GM19351 (cell line): ENCODE data around the gene SP2.

Source experiments
- ATAC-seq: cut with Tn5 transposase; IDR thresholded peaks from one replicate; pipeline ENCODE4 v1.9.1; 2021; ENCODE audit warnings: mild to moderate bottlenecking, moderate library complexity; ENCODE audit not compliant: unreplicated experiment

The SP2 gene

DNA sequence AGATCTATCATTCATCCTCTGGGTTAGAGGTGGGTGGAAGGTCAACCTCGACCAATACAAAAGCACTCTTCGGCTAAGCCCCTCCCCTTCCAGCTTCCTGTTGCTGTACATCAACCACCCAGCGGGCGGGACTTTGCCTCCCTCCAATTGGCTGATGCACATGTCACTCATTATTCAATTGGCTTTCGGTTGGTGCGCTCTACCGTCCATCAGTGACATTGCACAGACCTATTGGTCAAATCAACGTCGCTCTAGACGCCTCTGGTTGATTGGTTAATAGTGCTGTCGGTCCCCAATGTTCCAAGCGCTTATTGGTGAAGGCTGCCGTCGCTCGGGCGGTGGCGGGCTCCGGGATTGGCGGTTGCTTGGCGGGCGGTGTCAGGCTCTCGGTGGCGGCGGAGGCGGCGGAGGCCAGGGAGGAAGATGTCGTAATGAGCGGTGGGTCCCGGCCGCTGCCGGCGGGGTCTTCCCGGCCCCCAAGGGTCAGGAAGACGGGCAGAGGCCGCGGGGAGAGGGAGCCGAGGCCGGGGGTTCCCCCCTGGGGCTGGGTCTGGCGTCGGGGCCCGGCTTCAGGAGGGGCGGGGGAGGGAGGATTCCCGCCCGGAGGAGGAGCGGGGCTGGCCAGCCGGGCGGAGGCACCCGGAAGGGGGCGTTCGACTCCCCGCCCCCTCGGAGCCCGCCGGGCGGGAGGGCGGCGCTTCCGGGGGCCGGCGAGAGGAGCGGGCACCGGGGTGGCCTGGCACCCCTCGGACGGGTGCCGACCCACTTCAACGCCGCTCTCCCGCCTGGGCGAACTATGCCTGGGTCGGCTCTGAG is at the start of gene SP2:
Gene SP2 (plus strand): TSS at position 381 of the 816 bp plus-strand sequence. CDS start 51 bp downstream, at position 432.
- ATAC-seq = peak; percentile 88

DNA sequence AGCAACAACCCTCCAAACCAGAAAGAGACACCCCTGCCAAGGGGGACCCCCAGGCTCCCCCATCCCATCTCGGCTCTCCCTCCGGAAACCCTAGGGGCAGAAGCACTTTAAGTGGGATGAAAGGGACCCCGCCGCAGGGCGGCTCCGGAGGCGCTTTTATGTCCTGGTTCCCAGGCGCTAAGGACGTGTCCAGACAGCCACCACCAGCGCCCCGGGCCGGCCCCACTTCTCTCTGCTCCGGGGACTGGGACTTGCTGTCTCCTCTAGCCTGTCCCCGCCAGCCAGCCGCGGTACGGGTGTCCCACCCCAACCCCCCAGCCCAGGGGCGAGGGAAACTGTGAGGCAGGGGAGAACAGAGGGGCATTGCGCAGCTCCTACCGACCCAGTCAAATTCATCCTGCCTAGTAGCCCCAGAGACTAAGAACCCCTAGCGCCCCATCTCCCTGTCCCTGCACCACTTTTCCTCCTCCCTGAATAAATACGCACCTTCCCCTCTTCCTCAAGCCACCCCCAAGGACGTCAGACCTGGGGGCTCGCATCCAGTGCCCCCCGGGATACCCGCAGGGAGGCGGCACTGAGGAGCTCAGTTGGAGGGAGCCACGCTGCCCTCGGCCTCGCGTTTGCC is 49.2 kb upstream of the SP2 start:
- no peak for ATAC-seq

DNA sequence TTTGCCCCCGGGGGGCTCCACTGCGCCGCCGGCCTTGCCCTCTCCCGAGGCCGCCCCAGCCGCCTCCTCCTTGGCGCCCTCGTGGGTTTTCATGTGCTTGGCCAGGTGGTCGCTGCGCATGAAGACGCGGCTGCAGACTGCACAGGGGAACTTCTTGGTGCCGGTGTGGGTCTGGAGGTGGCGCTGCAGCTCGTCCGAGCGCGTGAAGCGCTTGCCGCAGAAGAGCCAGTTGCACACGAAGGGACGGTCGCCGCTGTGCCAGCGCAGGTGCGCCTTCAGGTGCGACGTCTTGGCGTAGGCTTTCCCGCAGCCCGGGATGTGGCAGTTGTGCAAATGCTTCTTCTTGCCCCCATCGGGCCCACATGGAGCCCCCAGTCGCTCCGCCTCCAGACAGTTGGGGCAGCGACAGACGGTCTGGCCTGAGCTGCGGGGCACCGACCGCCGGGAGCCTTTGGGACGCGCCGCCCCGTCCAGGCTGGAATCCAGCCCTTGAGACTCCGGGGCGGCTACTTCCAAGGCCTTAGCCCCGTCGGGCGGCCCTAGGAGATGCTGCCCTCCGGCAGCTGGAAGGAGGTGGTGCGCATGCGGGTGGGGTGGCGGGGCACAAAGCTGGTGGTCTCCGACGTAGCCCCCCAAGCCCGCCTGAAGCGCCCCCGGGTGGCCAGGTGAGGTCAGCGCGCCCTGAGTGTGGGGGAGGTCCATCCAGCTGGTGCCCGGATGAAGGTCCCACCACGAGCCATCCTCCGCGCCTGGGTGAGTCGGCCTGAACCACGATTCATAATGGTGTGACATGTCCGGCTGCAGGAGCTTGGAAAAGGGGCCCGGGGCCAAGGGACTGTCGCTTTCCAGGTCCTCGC is 48.5 kb upstream of the SP2 start:
- no peak for ATAC-seq

DNA sequence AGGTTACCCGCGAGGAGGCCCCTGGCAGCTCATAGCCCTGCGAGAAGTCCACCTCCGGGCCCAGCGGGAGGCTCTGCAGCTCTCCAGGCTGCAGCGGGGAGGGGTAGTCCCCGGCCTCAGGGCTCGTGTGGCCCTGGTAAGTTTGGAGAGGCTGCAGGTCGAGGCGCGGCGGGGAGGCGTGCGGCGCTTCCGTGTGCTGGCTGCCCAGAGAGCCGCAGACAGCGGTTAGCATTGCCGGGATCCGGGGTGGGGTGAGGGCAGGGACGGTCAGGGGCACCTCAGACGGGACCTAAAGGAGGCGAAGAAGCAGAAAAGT is 47.9 kb upstream of the SP2 start:
- no peak for ATAC-seq

DNA sequence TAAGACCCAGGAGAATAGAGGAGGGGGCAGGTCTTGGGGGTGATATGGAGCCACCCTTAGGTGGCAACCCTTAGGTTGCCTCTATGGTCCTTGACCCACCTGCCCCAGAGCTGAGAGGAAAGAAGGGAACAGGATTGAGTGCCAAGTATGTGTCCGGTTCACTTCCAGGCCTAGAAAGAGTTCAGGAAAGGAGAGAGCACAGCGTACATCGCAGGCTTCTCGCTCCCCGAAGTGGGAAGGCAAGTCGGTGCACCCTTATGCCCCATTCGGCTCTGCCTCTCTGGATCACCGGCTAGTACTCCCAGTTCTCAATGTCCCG is 45.7 kb upstream of the SP2 start:
- no peak for ATAC-seq

DNA sequence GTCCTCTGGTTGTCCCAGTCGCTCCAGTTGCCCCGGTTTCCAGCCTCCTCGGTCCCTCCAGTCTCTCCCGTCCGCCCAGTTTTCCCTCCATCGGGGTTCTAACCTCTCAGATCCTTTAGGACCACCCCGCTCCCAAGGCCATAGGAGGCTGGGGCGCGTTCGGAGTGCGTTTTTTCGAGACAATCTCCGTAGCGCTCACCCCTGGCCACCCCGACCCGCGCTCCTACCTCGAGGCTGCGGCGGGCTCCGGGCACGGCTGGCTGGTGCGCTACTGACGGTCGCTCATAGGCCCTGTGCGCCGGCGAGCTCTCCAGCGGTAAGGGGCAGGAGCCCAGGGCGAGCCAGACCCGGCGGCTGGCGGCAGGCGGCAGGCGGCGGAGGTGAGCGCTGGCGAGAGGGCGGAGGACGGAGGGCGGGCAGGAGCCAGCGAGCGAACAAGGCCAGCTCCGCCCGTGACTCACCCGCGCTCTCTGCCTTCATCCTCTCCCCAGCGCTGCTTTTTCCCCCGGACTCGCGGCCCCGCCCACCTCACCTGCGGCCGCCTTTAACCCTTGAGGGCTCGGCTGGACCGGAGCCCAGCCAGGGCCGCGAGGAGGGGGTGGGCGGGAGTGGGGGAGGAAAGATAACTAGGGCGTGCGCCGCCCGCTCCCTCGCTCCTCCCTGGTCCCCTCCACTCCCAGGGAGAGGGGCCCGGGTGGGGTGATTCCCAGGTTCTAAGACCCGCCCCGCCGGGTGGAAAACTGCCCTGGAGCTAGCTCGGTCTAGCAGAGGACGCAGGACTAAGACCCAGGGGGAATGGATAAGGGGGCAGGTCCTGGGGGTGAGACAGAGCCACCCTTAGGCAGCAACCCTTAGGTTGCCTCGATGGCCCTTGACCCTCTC is 45.1 kb upstream of the SP2 start, which contains the start of gene SP6:
Gene SP6 (minus strand): TSS at position 472 of the 882 bp plus-strand sequence. CDS start 2,734 bp downstream, outside the sequence.
- ATAC-seq = no peak

DNA sequence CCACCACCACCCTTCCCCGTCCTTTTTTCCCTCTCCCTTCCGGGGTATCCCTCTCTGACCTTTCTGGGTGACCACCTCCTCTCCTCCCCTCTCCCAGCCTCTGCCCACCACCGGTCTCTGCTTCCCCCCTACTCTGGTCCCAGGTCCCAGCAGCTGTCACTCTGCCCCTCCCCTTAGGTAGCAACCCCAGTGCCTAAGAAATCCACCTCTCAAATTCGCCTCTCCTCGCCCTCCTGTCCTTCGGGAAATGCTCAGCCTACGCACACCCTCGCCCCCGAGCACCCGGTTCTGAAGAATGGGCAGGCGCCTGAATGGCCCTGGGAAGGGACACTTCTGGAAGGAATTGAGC is 44.3 kb upstream of the SP2 start:
- ATAC-seq = no peak

DNA sequence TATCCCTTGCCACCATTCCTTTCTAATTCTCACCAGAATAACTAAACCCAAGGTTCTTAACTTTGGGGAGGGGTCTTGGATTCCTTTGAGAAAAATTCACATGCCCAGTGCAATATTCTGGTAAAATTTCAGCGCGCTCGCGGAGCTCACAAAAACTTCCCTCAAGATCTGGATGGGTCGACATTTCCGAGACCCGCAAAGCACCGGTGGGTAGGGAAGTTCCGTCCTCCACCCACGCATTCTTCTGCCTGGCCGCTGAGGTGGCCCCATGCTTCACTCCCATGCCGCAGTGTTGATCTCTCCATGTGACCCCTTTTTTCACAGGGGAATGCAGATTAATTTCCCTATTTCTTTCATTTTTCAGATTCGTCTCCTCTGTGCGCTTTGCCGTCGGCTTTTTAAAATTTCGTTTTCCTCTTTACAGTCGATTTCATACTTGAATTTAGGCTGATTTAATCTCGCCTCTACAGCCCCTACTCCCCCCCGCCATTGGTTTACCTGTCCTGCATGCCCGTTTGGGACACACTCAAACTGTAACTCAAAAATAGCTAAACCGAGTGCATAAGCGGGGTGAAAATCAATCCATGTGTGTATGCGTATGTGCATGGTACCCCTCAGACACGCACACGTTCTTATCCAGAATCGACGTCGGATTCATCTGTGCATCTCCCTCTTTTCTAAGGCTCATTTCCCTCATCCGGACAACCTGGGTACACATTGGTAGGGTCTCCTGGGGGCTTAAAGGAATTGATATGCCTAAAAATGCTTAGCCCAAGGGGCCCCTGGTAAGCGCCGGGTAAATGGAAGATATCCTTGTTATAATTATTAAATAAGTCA is 43.7 kb upstream of the SP2 start:
- ATAC-seq = no peak

DNA sequence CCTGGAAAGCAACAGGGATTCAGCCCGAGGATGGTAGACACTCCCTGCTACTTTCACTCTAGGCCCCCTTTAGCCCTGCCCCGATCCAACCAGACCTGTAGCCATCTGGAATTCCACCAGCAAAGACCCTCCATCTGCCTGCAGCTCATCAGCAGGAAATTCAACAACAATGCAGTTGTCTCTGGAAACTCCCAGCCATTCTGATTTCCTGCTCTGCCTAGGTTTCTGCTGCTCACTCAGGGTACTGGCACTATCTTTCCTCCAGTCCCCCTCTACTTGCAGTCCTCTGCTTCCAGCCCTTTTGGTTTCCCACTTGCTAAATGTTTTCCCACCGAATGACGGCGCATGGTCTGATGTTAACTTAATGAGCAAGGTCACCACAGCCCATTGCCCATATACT is 42.4 kb upstream of the SP2 start:
- ATAC-seq = no peak

DNA sequence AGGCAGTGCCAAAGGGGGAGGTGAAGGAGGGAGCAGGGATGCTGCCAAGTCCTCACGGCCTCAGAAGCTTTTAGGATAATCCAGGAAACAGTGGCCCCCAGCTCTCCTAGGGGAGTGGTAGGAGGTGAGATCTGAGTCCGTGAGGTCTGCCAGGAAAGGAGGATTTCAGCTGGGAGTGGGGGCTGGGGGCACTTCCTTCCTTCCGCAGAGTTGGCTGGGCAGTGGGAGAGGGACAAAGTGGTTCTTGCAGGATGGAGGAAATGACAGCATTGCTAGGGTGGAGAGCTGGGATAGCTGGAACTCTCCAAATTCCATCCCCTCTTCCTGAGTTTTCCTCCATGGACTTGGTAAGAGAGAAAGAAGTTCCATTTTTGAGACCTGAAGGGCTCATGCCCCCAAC is 40.3 kb upstream of the SP2 start:
- ATAC-seq = no peak

DNA sequence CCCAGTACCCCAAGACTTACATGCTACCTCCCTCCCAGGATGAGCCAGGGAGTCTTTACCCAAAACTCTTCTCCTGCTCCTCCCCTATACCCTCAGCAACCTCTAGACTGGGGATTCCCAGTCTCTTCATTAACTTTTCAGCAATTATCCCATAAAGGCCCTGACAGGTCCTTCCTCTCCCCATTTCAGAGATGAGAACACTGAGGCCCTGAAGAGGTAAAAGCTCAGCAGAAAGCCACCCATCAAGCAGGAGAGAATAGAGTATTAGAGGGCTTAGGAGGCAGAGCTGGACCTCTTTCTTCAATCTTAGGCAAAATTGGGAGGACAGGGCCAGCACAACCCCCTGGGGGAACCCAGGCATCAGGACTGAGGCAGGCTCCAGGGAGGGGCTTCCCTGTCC is 39.2 kb upstream of the SP2 start:
- ATAC-seq = no peak

DNA sequence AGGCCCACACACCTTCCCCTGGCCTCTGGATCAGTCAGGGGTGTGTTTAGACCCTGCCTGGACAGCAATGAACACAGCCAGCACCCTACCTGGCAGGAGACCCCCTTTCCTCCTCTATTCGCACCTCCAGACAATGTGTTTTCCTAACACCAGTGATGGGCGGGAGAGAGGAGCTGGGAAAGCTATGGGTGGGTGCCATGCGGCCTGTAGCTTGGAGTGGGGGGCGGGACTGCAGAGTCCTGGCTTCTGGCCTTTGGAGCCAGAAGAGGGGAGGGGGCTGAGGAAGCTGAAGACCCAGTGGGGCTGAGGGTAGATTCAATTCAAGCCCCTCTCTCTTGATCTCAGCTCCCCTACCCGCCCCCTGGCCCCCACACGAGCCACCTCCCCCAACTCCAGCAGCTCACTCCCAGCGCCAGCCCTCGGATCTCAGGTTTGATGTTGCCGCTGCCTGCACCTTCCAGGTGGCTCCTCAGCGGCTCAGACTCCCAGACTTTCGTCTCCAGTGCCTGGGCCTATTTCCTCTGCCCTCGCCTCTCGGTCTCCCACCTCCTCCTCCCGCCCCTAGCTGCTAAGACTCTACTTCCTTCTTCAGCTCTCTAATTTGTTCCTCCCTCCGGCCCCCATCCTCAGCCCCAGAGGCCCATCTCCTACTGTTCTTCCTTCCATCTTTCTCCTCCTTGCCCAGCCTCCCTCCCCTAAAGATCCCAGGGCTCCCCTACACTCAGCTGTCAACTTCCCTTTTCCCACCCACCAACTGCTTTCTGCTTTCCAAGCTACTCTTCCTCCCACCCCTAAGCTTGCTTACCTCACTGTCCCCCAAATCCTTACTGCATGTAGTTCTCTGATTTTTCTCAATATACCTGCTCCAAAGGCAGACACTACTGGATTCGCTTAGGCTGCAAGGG is 38.2 kb upstream of the SP2 start:
- ATAC-seq = no peak

DNA sequence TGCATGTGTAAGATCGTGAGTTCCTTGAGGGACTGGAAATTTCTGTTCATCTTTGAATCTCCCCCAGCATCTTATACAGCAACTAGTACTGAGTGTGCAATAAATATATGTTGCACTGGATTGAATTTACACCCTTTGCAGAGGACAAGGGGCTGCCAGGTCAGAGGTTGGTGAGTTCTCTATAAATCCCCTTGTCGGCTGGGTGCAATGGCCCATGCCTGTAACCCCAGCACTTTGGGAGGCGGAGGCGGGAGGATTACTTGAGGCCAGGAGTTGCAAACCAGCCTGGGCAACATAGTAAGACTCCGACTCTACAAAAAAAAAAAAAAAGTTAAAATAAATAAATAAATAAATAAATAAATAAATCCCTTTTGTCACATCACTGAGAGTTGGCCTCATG is 35.6 kb upstream of the SP2 start:
- ATAC-seq = no peak

DNA sequence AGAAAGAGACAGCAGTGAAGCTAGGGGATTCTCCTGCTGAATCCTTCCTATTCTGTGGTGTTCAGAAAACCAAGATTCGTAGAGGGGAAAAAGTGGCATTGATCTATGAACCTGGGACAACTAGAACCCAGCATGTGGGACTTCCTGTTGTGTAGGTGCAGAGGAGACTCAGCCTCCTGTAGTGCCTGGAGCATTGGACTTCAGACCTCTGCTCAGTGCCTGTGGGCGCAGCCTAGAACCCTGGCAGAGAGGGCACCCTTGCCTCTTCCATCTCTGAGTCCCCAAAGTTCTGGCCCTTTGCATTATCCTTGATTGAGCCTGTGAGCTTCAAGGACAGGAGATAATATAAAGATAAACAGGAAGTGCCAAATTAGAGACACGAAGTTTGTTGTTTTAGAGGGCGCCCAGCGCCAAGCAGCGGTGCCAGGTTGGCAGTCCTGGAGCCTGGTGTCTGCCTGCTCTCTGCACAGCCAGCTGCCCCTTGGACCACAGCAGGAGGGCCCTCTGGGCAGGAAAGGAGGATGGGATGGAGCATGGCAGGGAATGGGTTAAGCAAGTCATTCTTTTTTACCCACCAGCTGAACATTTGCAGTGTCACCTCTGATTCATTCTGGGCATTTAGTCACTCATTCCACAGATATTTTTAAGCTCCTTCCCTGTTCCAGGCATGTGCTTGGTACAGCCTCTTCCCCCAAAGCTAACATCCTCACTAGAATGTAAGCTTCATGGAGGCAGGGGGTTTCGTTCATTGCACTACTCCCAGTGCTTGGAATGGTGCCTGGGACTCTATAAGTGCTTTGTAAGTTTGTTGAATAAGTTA is 33.2 kb upstream of the SP2 start:
- no peak for ATAC-seq

DNA sequence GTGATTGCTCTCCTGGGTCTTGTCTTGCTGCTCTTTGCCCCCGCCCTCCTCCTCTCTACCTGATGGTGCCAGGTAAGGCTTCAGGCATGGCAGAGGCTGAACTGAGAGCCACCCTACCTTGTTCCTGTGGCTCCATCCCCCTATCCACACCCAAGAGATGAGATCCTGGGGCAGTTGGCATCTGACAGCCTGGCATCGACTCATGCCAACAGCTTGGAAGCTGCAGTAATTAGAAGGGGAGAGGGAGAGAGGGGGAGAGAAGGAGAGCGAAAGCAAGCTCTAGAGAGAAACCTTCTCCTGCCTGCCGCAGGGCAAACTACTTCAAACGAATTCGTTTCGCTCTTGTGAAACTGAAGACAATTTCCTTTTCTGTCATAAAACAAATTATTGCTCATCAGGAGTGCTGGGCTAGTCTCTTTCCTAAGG is 31.2 kb upstream of the SP2 start:
- ATAC-seq = no peak

DNA sequence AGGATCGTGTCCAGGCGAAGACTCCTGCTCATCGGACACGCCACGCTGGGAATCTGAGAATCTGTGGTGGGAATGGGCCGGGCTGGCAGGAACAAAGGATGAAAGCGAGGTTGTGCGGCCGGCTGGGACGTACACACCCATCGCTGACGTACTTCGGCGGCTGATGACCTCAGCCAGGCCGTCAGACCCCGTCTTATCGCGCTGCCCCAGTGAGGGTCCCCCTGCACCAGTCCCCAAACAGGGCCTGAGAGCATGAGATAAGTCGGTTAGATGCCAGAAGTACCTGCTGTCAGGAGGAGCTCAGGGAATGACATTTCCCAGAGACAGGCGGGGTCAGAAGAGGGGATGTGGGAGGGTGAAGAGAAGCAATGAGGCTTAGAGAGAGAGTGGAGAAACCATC is 29.1 kb upstream of the SP2 start:
- ATAC-seq = no peak

DNA sequence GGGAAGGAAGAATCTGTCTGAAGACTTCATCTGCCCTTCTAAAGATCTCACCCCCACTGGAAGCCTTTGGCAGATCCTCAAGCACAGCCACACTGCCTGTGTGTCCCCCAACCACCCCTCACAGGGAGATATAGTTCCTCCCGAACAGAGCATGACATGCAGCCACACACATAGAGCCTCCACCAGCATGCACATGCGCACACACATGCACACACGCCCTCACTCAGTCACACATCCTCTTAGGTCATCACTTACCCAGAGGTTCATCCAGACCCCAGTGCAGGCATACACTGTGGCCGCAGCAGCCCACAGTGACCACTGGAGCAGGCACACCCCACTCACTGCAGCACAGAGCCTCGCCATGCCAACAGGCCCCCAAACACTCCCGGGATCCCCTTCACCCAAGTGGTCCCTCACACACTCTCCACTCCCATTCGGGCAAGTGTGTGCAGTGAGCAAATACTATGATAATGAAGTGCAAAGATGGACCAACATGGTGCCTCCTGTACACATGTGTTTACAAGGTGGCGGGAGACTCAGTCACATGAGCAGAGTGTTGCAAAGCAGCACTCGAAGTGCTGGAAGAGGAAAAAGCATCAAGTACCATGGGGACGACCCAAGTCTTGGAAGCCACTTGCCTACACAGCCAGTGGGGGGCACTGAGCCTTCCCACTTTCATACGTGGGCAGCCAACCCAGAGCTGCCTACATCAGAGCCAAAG is 28.1 kb upstream of the SP2 start:
- ATAC-seq = no peak

DNA sequence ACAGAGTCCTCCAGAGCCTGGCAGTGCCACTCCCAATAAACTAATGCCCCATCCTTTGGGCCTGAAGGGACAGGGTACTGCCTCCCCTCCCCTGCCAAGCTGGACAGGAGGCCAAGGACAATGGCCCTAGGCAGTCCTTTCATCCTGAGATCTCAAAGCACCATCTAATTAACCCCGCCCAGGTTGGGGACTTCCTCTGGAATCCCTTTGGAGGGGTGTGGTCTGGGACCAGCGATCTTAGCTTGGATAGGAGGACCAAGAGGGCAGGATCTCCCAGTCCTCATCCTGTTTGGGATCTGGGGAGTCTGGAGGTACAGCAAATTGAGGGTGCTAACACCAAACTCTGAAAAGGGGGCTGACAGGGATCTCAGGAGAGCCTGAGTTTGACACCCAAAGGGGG is 26.9 kb upstream of the SP2 start:
- ATAC-seq = no peak
